ENCODE data around the gene TGFB2.

DNA sequence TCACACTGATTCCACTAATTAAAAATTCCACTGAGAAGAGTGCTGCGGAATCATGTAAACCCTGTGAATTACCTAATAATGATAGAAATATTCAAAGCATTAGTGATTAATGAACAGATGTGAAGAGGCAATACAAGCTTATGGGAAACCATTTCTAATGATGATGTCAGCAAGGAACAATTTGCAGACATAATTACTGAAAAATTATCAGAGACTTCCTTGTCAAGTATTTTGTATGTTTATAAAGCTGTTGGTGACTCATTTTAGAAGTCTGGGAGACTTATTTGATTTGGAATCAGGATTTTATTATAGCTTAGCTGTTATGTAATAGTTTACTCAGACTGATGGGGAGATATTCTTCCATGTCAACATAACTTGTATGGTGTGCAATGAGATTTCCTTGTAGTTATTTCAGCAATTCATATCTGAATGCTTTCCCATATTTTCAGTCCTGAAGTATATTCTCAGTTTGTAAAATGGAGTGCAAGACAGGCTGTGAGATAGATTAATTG is 135.5 kb downstream of the TGFB2 start:
- TF ChIP-seq, protein P1, sequence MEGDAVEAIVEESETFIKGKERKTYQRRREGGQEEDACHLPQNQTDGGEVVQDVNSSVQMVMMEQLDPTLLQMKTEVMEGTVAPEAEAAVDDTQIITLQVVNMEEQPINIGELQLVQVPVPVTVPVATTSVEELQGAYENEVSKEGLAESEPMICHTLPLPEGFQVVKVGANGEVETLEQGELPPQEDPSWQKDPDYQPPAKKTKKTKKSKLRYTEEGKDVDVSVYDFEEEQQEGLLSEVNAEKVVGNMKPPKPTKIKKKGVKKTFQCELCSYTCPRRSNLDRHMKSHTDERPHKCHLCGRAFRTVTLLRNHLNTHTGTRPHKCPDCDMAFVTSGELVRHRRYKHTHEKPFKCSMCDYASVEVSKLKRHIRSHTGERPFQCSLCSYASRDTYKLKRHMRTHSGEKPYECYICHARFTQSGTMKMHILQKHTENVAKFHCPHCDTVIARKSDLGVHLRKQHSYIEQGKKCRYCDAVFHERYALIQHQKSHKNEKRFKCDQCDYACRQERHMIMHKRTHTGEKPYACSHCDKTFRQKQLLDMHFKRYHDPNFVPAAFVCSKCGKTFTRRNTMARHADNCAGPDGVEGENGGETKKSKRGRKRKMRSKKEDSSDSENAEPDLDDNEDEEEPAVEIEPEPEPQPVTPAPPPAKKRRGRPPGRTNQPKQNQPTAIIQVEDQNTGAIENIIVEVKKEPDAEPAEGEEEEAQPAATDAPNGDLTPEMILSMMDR (IDR thresholded peaks at IDR 0.05 in 8 of 11, conservative IDR thresholded peaks at IDR 0.05 in 3 of 11) = no peak
- no peak for TF ChIP-seq POLR2AphosphoS5 (IDR thresholded peaks at IDR 0.05)
